Osteoblast (primary cell): ENCODE data around the gene SLC15A3. TPM values are rescaled to one million over a fixed set of nuclear protein-coding genes. Genes with fewer than 3 reads are reported as not detected.

Experiments used
- DNase-seq: peaks from one replicate; pipeline ENCODE4 v3.0.0; 2011; ENCODE audit warnings: low spot score, mixed read lengths; ENCODE audit not compliant: insufficient read length; ENCODE audit errors: missing footprints
- H2AFZ ChIP-seq: 2 replicates; pipeline ENCODE4 v1.6.0; 2011; ENCODE audit warnings: mild to moderate bottlenecking, low read length
- H3K27ac ChIP-seq: 2 replicates; pipeline ENCODE4 v1.5.1; 2011; ENCODE audit warnings: mild to moderate bottlenecking, low read depth, low read length, moderate library complexity
- H3K27me3 ChIP-seq: 2 replicates; pipeline ENCODE4 v1.6.0; 2012; ENCODE audit warnings: mild to moderate bottlenecking, control low read depth, inconsistent platforms, low read length, moderate library complexity; ENCODE audit not compliant: insufficient read depth
- H3K36me3 ChIP-seq: 2 replicates; pipeline ENCODE4 v1.5.1; 2011; ENCODE audit warnings: mild to moderate bottlenecking, low read length, control low read depth, moderate library complexity; ENCODE audit not compliant: insufficient read depth
- H3K4me1 ChIP-seq: 2 replicates; pipeline ENCODE4 v1.5.1; 2011; ENCODE audit warnings: mild to moderate bottlenecking, low read length, control low read depth, moderate library complexity; ENCODE audit not compliant: insufficient read depth
- H3K4me2 ChIP-seq: 2 replicates; pipeline ENCODE4 v1.6.0; 2011; ENCODE audit warnings: mild to moderate bottlenecking, low read length; ENCODE audit not compliant: insufficient read depth
- H3K4me3 ChIP-seq: fragments of 200-600 bp; sonication (generic); 3 replicates; pipeline ENCODE4 v1.5.1; 2012; ENCODE audit warnings: mild to moderate bottlenecking, low read length, inconsistent platforms; ENCODE audit not compliant: insufficient read depth
- H3K79me2 ChIP-seq: 2 replicates; pipeline ENCODE4 v1.6.0; 2012; ENCODE audit warnings: mild to moderate bottlenecking, low read length, control low read depth, inconsistent platforms; ENCODE audit not compliant: insufficient read depth
- H3K9me3 ChIP-seq: 2 replicates; pipeline ENCODE4 v1.5.1; 2011; ENCODE audit warnings: low read depth, low read length, control low read depth
- H4K20me1 ChIP-seq: 2 replicates; pipeline ENCODE4 v1.6.0; 2012; ENCODE audit warnings: mild to moderate bottlenecking, low read length, control low read depth; ENCODE audit not compliant: insufficient read depth
- total RNA-seq: library from RNA; depleted of rRNA; stranded (reverse); fragments of >200 nt; gene quantifications from 2 replicates; pipeline ENCODE4 v1.2.3, GENCODE V29; 2012
- TF ChIP-seq, protein P1 (sequence below): IDR thresholded peaks from 2 replicates; pipeline ENCODE4 v1.5.1; 2011; ENCODE audit warnings: mild to moderate bottlenecking, low read depth, low read length, moderate library complexity; ENCODE audit errors: extremely low read depth

SLC15A3 gene
- total RNA-seq, 1 donor, result 10.9 TPM

DNA sequence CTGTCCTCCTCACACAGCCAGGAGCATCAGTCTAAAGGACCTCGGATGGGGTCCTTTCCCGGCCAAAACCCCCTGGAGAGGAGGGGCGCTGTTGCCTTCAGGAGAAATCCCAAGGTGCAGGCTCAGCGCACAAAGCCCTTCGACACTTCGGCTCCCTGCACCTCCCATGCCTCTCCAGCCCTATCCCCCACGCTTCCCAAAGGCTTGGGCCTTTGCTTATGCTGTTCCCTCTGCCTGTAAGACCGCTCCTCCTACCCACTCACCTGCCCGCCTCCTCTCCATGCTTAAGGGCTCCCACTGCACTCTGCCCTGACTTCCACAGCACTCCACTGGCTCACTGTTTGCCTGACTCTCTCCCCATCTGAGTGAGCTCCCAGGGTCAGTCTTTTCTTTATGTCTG is 13.5 kb downstream of the SLC15A3 start:
- Histone ChIP-seq H3K79me2 (no peaks in the 10 kb centered on the region), H3K4me3 (no peak overlapping the region), H3K27ac (no peak overlapping the region), H3K36me3 (no peaks in the 10 kb centered on the region), H2AFZ (no peak overlapping the region), H3K9me3 (no peaks in the 10 kb centered on the region), H4K20me1 (no peaks in the 10 kb centered on the region), H3K27me3 (no peaks in the 10 kb centered on the region), H3K4me2 (no peak overlapping the region), H3K4me1 (no peaks in the 10 kb centered on the region)
- DNase-seq, result peak; percentile 84
- TF ChIP-seq, protein P1, sequence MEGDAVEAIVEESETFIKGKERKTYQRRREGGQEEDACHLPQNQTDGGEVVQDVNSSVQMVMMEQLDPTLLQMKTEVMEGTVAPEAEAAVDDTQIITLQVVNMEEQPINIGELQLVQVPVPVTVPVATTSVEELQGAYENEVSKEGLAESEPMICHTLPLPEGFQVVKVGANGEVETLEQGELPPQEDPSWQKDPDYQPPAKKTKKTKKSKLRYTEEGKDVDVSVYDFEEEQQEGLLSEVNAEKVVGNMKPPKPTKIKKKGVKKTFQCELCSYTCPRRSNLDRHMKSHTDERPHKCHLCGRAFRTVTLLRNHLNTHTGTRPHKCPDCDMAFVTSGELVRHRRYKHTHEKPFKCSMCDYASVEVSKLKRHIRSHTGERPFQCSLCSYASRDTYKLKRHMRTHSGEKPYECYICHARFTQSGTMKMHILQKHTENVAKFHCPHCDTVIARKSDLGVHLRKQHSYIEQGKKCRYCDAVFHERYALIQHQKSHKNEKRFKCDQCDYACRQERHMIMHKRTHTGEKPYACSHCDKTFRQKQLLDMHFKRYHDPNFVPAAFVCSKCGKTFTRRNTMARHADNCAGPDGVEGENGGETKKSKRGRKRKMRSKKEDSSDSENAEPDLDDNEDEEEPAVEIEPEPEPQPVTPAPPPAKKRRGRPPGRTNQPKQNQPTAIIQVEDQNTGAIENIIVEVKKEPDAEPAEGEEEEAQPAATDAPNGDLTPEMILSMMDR, result no peak

DNA sequence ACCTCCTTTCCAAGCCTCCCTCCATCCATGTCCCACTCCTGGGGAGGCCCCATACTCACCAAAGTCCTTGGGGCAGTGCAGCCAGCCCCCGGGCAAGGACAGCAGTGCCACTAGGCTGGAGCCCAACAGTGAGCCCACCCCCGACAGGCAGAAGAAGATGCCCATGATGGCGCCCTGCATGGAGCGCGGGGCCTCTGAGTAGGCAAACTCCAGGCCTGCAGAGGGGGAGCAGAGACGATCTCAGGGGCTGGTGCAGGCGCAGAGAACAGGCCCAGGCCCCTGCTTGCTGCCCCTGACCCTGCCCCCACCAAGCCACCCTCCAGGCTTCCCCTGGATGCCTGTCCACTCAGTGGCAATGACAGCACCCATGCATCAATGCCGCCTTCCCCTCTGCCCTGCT is 14.2 kb downstream of the SLC15A3 start:
- no peaks in the 10 kb centered on the region for H3K27me3 ChIP-seq
- H3K4me3 ChIP-seq, result no peak overlapping the region
- no peaks in the 10 kb centered on the region for H4K20me1 ChIP-seq
- no peak overlapping the region for H2AFZ ChIP-seq
- H3K79me2 ChIP-seq, result no peaks in the 10 kb centered on the region
- peak; percentile 6 for DNase-seq
- no peak overlapping the region for H3K4me2 ChIP-seq
- H3K27ac ChIP-seq, result no peak overlapping the region
- H3K9me3 ChIP-seq, result no peaks in the 10 kb centered on the region
- no peaks in the 10 kb centered on the region for H3K36me3 ChIP-seq
- TF ChIP-seq, protein P1, result no peak
- H3K4me1 ChIP-seq, result no peaks in the 10 kb centered on the region

DNA sequence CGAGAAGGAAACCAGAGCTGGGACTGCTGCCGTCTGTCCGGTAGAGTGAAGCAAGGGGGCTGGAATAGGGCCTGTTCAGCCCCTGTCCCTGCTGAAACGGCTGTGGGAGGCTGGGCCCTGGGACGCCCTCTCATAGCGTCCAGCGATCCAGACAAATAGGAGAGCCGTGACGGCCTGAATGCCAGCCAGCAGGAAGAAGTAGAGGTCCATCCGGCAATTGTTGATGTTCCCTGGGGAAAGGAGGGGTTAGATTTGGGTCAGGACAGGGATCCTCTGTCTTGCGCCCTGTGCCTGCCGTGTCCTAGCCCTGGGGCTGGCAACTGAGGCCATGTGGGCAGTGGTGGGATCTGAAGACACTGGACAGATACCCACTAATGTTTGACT is 14.8 kb downstream of the SLC15A3 start:
- no peaks in the 10 kb centered on the region for H3K27me3 ChIP-seq
- TF ChIP-seq, protein P1, result no peak

DNA sequence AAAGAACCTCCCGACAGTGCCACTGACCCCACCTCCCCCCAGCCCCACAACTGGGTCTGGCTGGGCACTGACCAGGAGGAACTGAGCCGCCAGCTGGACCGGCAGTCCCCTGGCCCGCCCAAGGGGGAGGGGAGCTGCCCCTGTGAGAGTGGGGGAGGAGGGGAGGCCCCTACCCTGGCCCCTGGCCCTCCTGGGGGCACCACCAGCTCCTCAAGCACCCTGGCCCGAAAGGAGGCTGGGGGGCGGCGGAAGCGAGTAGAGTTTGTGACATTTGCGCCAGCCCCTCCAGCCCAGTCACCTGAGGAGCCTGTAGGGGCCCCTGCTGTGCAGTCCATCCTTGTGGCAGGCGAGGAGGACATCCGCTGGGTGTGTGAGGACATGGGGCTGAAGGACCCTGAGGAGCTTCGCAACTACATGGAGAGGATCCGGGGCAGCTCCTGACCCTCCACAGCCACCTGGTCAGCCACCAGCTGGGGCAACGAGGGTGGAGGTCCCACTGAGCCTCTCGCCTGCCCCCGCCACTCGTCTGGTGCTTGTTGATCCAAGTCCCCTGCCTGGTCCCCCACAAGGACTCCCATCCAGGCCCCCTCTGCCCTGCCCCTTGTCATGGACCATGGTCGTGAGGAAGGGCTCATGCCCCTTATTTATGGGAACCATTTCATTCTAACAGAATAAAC is 15.4 kb downstream of the SLC15A3 start:
- peaks cover 5% of the 10 kb centered on the region for H3K36me3 ChIP-seq

More for the DNA sequence above, 14.8 kb downstream of the SLC15A3 start:
- H2AFZ ChIP-seq, result no peak overlapping the region
- H3K9me3 ChIP-seq, result no peaks in the 10 kb centered on the region
- H3K4me3 ChIP-seq, result no peak overlapping the region
- no peak for DNase-seq
- no peaks in the 10 kb centered on the region for H3K4me1 ChIP-seq
- H3K79me2 ChIP-seq, result no peaks in the 10 kb centered on the region
- no peak overlapping the region for H3K4me2 ChIP-seq
- no peak overlapping the region for H3K27ac ChIP-seq
- no peaks in the 10 kb centered on the region for H4K20me1 ChIP-seq
- peaks cover 2% of the 10 kb centered on the region for H3K36me3 ChIP-seq

More for the DNA sequence above, 15.4 kb downstream of the SLC15A3 start:
- no peaks in the 10 kb centered on the region for H3K4me1 ChIP-seq
- TF ChIP-seq, protein P1, result no peak
- H3K9me3 ChIP-seq, result no peaks in the 10 kb centered on the region
- no peak overlapping the region for H3K27ac ChIP-seq
- H3K4me3 ChIP-seq, result no peak overlapping the region
- no peaks in the 10 kb centered on the region for H3K79me2 ChIP-seq
- DNase-seq, result peak; percentile 80
- no peaks in the 10 kb centered on the region for H4K20me1 ChIP-seq
- no peak overlapping the region for H3K4me2 ChIP-seq
- no peak overlapping the region for H2AFZ ChIP-seq
- no peaks in the 10 kb centered on the region for H3K27me3 ChIP-seq
